ENCODE results near the gene SECTM1. TPM values are rescaled to one million over a fixed set of nuclear protein-coding genes. Genes with fewer than 3 reads are reported as not detected.

SECTM1 gene
- total and polyA plus RNA-seq, 9 donors, result 2.6 to 6.3 (median 3.7) TPM

- no peak overlapping the region for H3K27ac ChIP-seq (ENCODE audit: low read length)
- peaks cover 53% of the 10 kb centered on the region for H3K27me3 ChIP-seq (ENCODE audit: control insufficient read depth, insufficient read depth, low read length)
- no peaks in the 10 kb centered on the region for H3K9me3 ChIP-seq (replicated peaks; ENCODE audit: control insufficient read depth, low read depth, low read length)
- DNase-seq, result no peak
- no peaks in the 10 kb centered on the region for H3K36me3 ChIP-seq (ENCODE audit: control insufficient read depth, insufficient read depth, low read length)
- no peak overlapping the region for H3K4me3 ChIP-seq (ENCODE audit: low read length)
- WGBS (ENCODE audit: insufficient coverage), result 66% methylated on average over 14 of the region's 28 CpGs
- H3K4me1 ChIP-seq (ENCODE audit: control insufficient read depth, insufficient read depth, low read length), result peaks cover 9% of the 10 kb centered on the region
Measured at GRCh38 chr17:82313195-82314011, 20.2 kb downstream of the SECTM1 start.

DNA sequence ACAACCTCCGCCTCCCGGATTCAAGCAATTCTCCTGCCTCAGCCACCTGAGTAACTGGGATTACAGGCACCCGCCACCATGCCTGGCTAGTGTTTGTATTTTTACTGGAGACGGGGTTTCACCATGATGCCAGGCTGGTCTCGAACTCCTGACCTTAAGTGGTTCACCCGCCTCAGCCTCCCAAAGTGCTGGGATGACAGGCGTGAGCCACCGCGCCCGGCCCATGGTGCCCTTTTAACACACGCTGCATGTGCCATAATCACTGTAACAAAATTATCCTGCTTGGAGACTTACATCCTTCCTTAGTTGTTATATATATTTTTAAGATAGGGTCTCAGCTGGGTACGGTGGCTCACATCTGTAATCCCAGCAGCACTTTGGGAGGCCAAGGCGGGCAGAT lies 21.6 kb downstream of the SECTM1 start:
- 88% methylated on average over 3 of the region's 13 CpGs for WGBS (ENCODE audit: insufficient coverage)
- H3K4me1 ChIP-seq (ENCODE audit: control insufficient read depth, insufficient read depth, low read length), result peaks cover 6% of the 10 kb centered on the region
- no peaks in the 10 kb centered on the region for H3K36me3 ChIP-seq (ENCODE audit: control insufficient read depth, insufficient read depth, low read length)
- H3K27ac ChIP-seq (ENCODE audit: low read length), result no peak overlapping the region
- H3K27me3 ChIP-seq (ENCODE audit: control insufficient read depth, insufficient read depth, low read length), result peaks cover 52% of the 10 kb centered on the region
- no peak for DNase-seq
- H3K4me3 ChIP-seq (ENCODE audit: low read length), result no peak overlapping the region
- no peaks in the 10 kb centered on the region for H3K9me3 ChIP-seq (replicated peaks; ENCODE audit: control insufficient read depth, low read depth, low read length)

DNA sequence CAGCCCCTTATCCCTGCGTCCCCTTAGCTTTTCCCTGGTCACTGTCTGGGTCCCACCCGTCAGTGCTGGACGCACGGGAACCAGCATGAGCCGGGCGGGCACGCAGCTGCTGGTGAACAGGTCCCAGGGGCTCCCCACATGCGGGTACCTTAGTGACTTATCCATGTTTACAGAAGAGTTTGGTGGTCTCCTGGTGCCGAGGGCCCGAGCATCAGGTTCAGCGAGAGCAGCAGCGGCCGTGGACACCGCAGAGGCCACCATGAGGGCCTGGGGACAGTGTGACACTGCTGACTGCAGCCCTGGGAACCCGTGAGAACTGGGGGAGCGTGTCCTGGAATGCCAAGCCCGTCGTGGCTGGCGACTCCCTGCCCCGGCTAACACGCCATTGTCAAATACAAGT lies 22.7 kb downstream of the SECTM1 start:
- Histone ChIP-seq H3K27me3 (ENCODE audit: control insufficient read depth, insufficient read depth, low read length) (peaks cover 41% of the 10 kb centered on the region), H3K27ac (ENCODE audit: low read length) (no peak overlapping the region), H3K4me1 (ENCODE audit: control insufficient read depth, insufficient read depth, low read length) (peaks cover 3% of the 10 kb centered on the region), H3K9me3 (replicated peaks; ENCODE audit: control insufficient read depth, low read depth, low read length) (no peaks in the 10 kb centered on the region), H3K36me3 (ENCODE audit: control insufficient read depth, insufficient read depth, low read length) (no peaks in the 10 kb centered on the region), H3K4me3 (ENCODE audit: low read length) (no peak overlapping the region)
- no peak for DNase-seq
- WGBS (ENCODE audit: insufficient coverage), result 86% methylated on average over 21 of the region's 21 CpGs

DNA sequence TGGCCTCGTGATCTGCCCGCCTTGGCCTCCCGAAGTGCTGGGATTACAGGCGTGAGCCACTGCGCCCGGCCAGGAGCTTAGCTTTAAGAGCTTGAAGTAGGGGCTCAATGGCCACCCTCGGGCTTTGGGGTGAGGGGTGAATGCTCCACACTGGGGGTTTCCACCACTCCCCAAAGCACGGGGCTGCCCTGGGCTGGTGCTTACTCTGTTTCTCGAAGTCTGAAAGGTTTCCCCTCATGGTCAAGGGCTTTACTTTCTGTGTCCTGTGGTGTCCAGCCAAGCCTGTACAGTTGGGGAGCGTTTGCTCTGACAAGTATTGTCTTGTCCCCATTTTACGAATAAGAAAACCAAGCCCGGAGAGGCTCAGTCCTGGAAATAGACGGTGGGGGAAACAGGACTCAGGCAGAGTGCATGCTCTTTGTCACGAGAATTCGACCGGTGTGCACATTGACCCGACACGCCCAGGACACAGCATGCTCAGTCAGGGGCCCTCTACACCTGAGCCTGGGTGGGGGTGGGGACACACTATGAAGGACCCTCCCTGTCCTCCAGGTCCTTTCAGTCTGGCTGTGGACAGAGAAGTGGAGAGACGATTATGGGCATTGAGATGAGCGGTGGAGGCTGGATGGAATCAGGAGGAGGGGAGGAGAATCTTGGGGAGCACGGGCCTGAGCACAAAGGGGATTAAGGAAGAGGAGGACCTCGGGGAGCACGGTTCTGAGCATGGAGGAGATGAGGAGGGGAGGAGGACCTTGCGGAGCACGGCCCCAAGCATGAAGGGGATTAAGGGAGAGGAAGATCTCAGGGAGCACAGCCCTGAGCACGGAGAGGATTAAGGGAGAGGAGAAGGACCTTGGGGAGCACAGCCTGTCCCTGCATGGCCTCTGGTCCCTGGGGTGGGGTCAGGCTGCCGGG lies 23.7 kb downstream of the SECTM1 start:
- no peaks in the 10 kb centered on the region for H3K9me3 ChIP-seq (replicated peaks; ENCODE audit: control insufficient read depth, low read depth, low read length)
- H3K36me3 ChIP-seq (ENCODE audit: control insufficient read depth, insufficient read depth, low read length), result no peaks in the 10 kb centered on the region
- DNase-seq, result no peak
- H3K4me1 ChIP-seq (ENCODE audit: control insufficient read depth, insufficient read depth, low read length), result peaks cover 5% of the 10 kb centered on the region
- no peak overlapping the region for H3K27ac ChIP-seq (ENCODE audit: low read length)
- peaks cover 31% of the 10 kb centered on the region for H3K27me3 ChIP-seq (ENCODE audit: control insufficient read depth, insufficient read depth, low read length)
- no peak overlapping the region for H3K4me3 ChIP-seq (ENCODE audit: low read length)
- WGBS (ENCODE audit: insufficient coverage), result 78% methylated on average over 27 of the region's 27 CpGs

DNA sequence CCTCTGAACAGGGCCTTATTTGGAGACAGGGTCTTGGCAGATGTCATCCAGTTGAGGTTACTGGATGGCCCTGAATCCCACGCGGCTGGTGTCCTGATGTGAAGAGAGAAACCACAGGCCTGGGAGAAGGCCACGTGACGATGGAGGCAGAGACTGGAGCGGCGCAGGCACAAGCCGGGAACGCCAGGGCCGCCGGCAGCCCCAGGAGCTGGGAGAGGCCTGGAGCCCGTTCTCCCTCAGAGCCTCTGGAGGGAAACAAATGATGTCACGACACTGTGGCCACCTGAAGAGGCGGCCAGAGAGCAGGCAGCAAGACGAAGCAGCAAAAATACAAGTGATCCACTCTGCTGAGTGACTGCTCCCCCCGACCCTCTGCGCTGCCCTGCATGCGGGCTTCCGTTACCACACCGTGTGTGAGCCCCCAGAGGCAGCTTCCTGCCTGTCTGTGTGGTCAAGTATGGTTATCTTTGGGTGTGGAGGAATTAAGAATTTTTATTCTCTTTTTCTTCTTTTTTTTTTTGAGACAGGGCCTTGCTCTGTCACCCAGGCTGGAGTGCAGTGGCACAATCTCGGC lies 27.8 kb downstream of the SECTM1 start:
- peaks cover 36% of the 10 kb centered on the region for H3K27me3 ChIP-seq (ENCODE audit: control insufficient read depth, insufficient read depth, low read length)

DNA sequence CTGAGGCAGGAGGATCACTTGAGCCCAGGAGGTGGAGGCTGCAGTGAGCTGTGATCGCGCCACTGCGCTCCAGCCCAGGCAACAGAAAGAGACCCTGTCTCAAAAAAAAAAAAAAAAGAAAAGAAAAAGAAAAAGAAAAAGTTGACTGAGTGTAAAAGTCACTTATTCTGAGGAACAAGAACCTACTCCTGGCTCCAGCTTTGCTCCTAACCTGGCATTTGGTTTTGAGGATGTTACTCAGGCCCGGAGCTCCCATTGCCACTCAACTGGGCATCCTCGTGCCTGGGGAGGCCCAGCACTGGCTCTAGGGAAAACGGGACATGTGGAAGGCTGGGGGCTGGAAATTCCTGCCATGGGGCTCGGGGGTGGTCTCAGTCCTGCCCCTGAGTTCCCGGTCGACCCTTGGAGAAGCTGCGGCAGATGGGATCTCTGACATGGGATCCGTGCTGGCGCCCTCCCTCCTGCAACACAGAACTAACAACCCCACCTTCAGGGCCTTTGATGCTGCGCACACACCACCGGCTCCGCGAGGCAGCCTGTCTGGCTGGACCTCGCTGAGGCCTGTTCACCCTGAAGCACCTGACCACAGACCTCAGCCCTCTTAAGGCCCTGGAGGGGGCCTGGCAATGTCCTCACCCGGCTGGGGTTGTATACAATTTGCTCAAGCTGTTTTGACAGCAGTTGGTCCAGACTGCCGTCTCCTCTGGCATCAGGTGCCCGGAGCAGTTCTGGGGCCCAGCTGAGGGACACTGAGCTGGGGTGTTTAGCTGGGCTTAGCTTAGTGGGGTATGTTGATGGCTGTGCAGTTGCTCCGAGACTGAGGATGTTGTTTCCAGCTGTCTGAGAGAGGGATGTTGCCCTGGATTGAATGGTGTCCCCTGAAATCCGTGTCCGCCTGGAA lies 28.5 kb downstream of the SECTM1 start:
- H3K9me3 ChIP-seq (replicated peaks; ENCODE audit: control insufficient read depth, low read depth, low read length), result no peaks in the 10 kb centered on the region
- H3K4me3 ChIP-seq (ENCODE audit: low read length), result no peak overlapping the region
- H3K27me3 ChIP-seq (ENCODE audit: control insufficient read depth, insufficient read depth, low read length), result peaks cover 30% of the 10 kb centered on the region
- H3K27ac ChIP-seq (ENCODE audit: low read length), result no peak overlapping the region
- 62% methylated on average over 18 of the region's 23 CpGs for WGBS (ENCODE audit: insufficient coverage)
- no peak for DNase-seq
- H3K4me1 ChIP-seq (ENCODE audit: control insufficient read depth, insufficient read depth, low read length), result peaks cover 25% of the 10 kb centered on the region
- H3K36me3 ChIP-seq (ENCODE audit: control insufficient read depth, insufficient read depth, low read length), result no peaks in the 10 kb centered on the region

More for the DNA sequence above, 27.8 kb downstream of the SECTM1 start:
- no peak for DNase-seq
- Histone ChIP-seq H3K4me1 (ENCODE audit: control insufficient read depth, insufficient read depth, low read length) (peaks cover 21% of the 10 kb centered on the region), H3K9me3 (replicated peaks; ENCODE audit: control insufficient read depth, low read depth, low read length) (no peaks in the 10 kb centered on the region), H3K4me3 (ENCODE audit: low read length) (no peak overlapping the region), H3K36me3 (ENCODE audit: control insufficient read depth, insufficient read depth, low read length) (no peaks in the 10 kb centered on the region), H3K27ac (ENCODE audit: low read length) (no peak overlapping the region)
- 59% methylated on average over 15 of the region's 20 CpGs for WGBS (ENCODE audit: insufficient coverage)

GRCh38 chr17:82303944-82304808 lies 29.4 kb downstream of the SECTM1 start:
- no peak overlapping the region for H3K27ac ChIP-seq (ENCODE audit: low read length)
- H3K4me1 ChIP-seq (ENCODE audit: control insufficient read depth, insufficient read depth, low read length), result peaks cover 25% of the 10 kb centered on the region
- no peaks in the 10 kb centered on the region for H3K9me3 ChIP-seq (replicated peaks; ENCODE audit: control insufficient read depth, low read depth, low read length)
- H3K36me3 ChIP-seq (ENCODE audit: control insufficient read depth, insufficient read depth, low read length), result no peaks in the 10 kb centered on the region
- H3K27me3 ChIP-seq (ENCODE audit: control insufficient read depth, insufficient read depth, low read length), result peaks cover 22% of the 10 kb centered on the region
- DNase-seq, result no peak
- H3K4me3 ChIP-seq (ENCODE audit: low read length), result no peak overlapping the region
- WGBS (ENCODE audit: insufficient coverage), result 35% methylated on average over 11 of the region's 26 CpGs

GRCh38 chr17:82302991-82303943 lies 30.3 kb downstream of the SECTM1 start:
- Histone ChIP-seq H3K36me3 (ENCODE audit: control insufficient read depth, insufficient read depth, low read length) (no peaks in the 10 kb centered on the region), H3K4me1 (ENCODE audit: control insufficient read depth, insufficient read depth, low read length) (peaks cover 31% of the 10 kb centered on the region), H3K4me3 (ENCODE audit: low read length) (no peak overlapping the region), H3K27me3 (ENCODE audit: control insufficient read depth, insufficient read depth, low read length) (peaks cover 18% of the 10 kb centered on the region), H3K27ac (ENCODE audit: low read length) (no peak overlapping the region), H3K9me3 (replicated peaks; ENCODE audit: control insufficient read depth, low read depth, low read length) (no peaks in the 10 kb centered on the region)
- WGBS (ENCODE audit: insufficient coverage), result 70% methylated on average over 22 of the region's 35 CpGs
- DNase-seq, result no peak

All from muscle of leg (tissue), 11 donors.